Measurements from ENCODE around the gene F10.

- no peak for TF ChIP-seq CTCF (IDR thresholded peaks at IDR 0.05)
- TF ChIP-seq POLR2A (IDR thresholded peaks at IDR 0.05), result no peak
Observed at GRCh38 chr13:113091891-113092775, 30.5 kb upstream of the F10 start.
